Peyer's patch (tissue), 4 donors: ENCODE measurements around the gene DOCK3. TPM values are rescaled to one million over a fixed set of nuclear protein-coding genes. Genes with fewer than 3 reads are reported as not detected.
"Not testable (repeated sequence)": the region's sequence is repeated elsewhere in the genome, so short reads cannot be mapped to it uniquely, and the experiment has no call there.

Experiments
- DNase-seq, 3 donors: peaks; one replicate each; pipeline ENCODE4 v3.0.0-alpha.2; 2017 to 2019
- H3K27ac ChIP-seq, 4 donors: fragments of 200-600 bp; sonication (generic); one replicate each; pipeline ENCODE4 v1.5.1; 2016 to 2019
- H3K27me3 ChIP-seq, 2 donors: fragments of 200-600 bp; sonication (generic); one replicate each; pipeline ENCODE4 v1.5.1; 2019
- H3K36me3 ChIP-seq, 3 donors: fragments of 200-600 bp; sonication (generic); one replicate each; pipeline ENCODE4 v1.5.1; 2016 to 2019
- H3K4me1 ChIP-seq, 4 donors: fragments of 200-600 bp; sonication (generic); one replicate each; pipeline ENCODE4 v1.5.1; 2016 to 2019
- H3K4me3 ChIP-seq, 4 donors: fragments of 200-600 bp; sonication (generic); 1 replicate in 3 of 4; 2 replicates in 1 of 4; pipeline ENCODE4 v1.5.1; 2016 to 2019; ENCODE audit warnings: mild to moderate bottlenecking in 1 of 4
- H3K9me3 ChIP-seq, 4 donors: fragments of 200-600 bp; sonication (generic); one replicate each; pipeline ENCODE4 v1.5.1; 2016 to 2019; ENCODE audit warnings: mild to moderate bottlenecking in 1 of 4
- POLR2A ChIP-seq, 2 donors: fragments of 450-650 bp; IDR thresholded peaks; one replicate each; pipeline ENCODE4 v1.5.1; 2017; ENCODE audit warnings: antibody characterized with exemption in 2 of 2, mild to moderate bottlenecking in 2 of 2, moderate library complexity in 2 of 2
- total RNA-seq, 4 donors: library from RNA; depleted of rRNA; stranded (reverse); fragments of >200 nt; gene quantifications; one replicate each; pipeline ENCODE4 v1.1.0, GENCODE V29; 2016
- TF ChIP-seq, protein P1 (sequence below), 6 experiments: fragments of 450-650 bp in 4 of 6; fragments of 200-600 bp in 2 of 6; sonication (generic) in 1 of 6; IDR thresholded peaks; one replicate each; pipeline ENCODE4 v1.5.1; 2017 to 2019; ENCODE audit warnings: antibody characterized with exemption in 6 of 6, mild to moderate bottlenecking in 3 of 6, moderate library complexity in 1 of 6

DOCK3 gene
- total RNA-seq, 4 donors from 2014 or later = 0.28 to 0.83 (median 0.40) TPM; not detected in 1

DNA sequence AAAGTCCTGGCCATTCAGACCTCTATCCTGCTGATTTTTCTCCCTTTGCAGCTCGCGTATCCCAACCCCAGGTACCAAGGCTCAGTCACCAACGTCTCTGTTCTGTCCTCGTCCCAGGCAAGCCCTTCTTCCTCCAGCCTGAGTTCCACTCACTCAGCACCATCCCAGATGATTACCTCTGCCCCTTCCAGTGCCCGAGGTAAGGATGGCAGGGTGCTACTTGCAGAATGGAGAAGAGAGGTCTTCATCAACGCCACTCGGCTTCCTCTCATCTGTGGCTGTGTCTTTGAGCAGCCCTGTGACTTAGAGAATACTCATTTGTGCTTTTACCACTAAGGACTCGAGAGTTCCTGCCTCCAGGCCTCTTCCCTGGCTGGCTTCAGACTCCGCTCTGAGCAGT lies 687.7 kb downstream of the DOCK3 start:
- H3K36me3 ChIP-seq = no peaks in the 10 kb centered on the region
- no peaks in the 10 kb centered on the region for H3K27me3 ChIP-seq
- peak in 1 of 3 donors; percentile 18 for DNase-seq
- H3K27ac ChIP-seq = no peak overlapping the region
- no peaks in the 10 kb centered on the region for H3K9me3 ChIP-seq
- no peak overlapping the region for H3K4me3 ChIP-seq
- TF ChIP-seq, protein P1, sequence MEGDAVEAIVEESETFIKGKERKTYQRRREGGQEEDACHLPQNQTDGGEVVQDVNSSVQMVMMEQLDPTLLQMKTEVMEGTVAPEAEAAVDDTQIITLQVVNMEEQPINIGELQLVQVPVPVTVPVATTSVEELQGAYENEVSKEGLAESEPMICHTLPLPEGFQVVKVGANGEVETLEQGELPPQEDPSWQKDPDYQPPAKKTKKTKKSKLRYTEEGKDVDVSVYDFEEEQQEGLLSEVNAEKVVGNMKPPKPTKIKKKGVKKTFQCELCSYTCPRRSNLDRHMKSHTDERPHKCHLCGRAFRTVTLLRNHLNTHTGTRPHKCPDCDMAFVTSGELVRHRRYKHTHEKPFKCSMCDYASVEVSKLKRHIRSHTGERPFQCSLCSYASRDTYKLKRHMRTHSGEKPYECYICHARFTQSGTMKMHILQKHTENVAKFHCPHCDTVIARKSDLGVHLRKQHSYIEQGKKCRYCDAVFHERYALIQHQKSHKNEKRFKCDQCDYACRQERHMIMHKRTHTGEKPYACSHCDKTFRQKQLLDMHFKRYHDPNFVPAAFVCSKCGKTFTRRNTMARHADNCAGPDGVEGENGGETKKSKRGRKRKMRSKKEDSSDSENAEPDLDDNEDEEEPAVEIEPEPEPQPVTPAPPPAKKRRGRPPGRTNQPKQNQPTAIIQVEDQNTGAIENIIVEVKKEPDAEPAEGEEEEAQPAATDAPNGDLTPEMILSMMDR (IDR thresholded peaks at IDR 0.05) = no peak
- H3K4me1 ChIP-seq = no peaks in the 10 kb centered on the region

DNA sequence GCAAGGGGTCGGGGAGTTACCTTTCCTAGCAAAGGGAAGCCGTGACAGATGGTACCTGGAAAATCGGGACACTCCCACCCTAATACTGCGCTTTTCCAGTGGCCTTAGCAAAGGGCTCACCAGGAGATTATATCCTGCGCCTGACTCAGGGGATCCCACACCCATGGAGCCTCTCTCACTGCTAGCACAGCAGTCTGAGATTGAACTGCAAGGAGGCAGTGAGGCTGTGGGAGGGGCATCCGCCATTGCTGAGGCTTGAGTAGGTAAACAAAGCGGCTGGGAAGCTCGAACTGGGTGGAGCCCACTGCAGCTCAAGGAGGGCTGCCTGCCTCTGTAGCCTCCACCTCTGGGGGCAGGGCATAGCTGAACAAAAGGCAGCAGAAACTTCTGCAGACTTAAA lies 693.5 kb downstream of the DOCK3 start:
- H3K4me3 ChIP-seq, H3K9me3 ChIP-seq, H3K36me3 ChIP-seq, H3K27ac ChIP-seq, H3K27me3 ChIP-seq, H3K4me1 ChIP-seq: not testable (repeated sequence)
- DNase-seq = peak in 1 of 3 donors; percentile 36

DNA sequence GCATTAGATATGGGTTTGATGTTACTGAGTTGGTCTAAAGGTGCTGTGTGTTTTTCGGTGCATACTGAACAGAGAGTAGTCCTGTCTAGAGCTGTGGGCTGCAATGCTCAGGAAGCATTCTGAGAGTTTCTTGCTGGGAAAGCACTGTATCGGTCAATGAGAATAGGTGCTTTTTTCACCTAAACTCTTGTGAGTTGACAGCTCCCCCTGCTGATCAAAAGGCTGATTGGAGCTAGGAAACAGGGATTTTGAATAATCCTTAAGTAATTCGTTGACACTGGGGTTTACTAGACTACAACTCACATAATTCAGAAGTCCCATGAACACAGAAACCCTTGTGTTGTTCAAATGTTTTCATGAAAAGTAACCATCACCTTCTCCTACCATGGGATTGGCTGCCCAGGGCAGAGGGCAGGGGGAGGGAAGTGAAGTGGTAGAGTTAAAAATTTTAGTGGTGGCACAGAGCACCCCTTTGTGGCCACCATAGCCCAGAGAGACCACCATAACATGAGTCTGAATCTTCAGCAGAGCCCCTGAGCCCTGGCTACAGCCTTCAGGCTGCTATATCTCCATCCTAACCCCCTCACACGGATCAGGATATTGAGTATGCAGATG lies 697.3 kb downstream of the DOCK3 start:
- Histone ChIP-seq H3K27me3 (no peaks in the 10 kb centered on the region), H3K4me1 (no peaks in the 10 kb centered on the region), H3K36me3 (no peaks in the 10 kb centered on the region), H3K9me3 (no peaks in the 10 kb centered on the region), H3K27ac (no peak overlapping the region), H3K4me3 (no peak overlapping the region)
- peak in 2 of 3 donors; percentile 41 to 66 for DNase-seq
- no peak for TF ChIP-seq POLR2A (IDR thresholded peaks at IDR 0.05)
- TF ChIP-seq, protein P1 (IDR thresholded peaks at IDR 0.05) = peak; percentile 15 to 73 (median 56)

DNA sequence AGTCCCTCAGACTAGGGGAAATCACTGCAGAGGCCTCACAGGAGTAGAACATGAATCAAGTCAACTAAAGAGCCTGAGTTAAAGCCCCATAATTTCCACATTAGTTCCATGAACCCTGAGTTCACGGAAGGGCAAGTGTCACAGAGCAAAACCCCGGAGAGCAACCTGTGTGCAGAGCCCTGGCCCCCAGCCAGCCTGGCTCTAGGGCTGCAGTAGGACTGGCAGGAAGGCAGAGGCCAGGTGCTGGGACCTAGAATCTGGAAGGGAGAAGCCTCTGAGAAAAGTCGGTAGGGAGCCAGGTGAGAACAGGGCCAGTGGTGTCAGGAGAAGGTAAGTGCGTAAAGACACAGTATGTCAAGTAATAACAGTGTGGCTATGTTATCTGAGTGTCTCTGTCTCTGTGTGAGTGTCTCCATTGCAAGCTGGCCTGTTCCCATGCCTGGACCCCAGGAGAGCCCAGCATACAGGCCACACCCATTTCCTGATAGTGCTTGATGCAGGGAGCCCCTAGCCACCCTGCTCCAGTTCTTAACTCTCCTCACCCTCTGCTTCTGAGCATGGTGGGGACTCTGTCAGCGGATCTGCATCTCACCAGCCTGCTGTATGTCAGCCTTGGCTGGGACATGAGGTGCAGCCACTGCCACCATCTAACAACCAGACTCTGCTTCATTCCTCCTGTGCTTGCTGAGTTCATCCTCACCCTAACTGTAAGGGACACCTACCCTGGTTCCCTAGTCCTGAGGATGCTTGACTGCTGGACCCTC lies 699.1 kb downstream of the DOCK3 start:
- Histone ChIP-seq H3K27me3 (no peaks in the 10 kb centered on the region), H3K4me1 (no peaks in the 10 kb centered on the region), H3K36me3 (no peaks in the 10 kb centered on the region), H3K4me3 (no peak overlapping the region), H3K27ac (no peak overlapping the region), H3K9me3 (no peaks in the 10 kb centered on the region)
- DNase-seq = peak in 1 of 3 donors; percentile 23
- TF ChIP-seq POLR2A (IDR thresholded peaks at IDR 0.05) = no peak

DNA sequence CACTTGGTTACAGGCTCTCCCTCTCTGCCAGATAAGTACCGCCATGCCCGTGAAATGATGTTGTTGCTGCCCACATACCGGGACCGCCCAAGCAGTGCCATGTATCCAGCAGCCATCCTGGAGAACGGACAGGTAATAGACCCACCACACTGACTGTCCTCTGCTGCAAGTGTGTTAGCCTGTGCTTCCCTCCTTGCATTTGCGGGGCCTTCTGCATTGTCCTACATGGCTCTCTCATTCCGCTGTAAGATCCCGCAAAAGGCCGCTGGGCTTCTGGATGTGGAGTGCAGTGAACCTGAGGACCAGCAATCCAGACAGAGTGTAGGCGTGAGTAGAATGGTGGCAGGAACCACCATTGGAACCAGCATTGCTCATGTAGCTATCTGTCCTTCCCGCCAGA lies 699.7 kb downstream of the DOCK3 start:
- no peak for DNase-seq
- no peaks in the 10 kb centered on the region for H3K9me3 ChIP-seq
- H3K27me3 ChIP-seq = no peaks in the 10 kb centered on the region
- H3K4me3 ChIP-seq = no peak overlapping the region
- H3K27ac ChIP-seq = no peak overlapping the region
- TF ChIP-seq, protein P1 (IDR thresholded peaks at IDR 0.05) = no peak
- TF ChIP-seq POLR2A (IDR thresholded peaks at IDR 0.05) = no peak
- no peaks in the 10 kb centered on the region for H3K4me1 ChIP-seq
- no peaks in the 10 kb centered on the region for H3K36me3 ChIP-seq

DNA sequence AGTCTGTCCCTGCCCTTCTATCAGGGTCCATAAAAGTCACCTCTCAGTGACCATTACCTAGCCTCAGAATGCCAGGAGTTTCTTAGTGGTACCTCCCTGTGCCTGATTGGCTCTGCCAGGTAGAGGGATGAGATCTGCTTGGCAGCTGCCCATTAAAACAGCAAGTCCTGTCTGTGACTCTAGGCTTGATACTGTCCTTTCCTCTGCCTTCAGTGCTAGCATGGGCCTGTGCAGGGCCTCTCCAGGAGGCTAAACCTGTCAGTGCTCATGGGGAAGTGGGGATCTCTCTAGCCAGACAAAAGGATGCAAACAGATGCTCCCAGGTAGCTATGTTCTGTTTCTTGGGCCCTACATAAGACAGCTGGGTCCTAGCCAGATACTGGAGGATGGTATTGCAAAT lies 700.4 kb downstream of the DOCK3 start:
- Histone ChIP-seq H3K4me1 (no peaks in the 10 kb centered on the region), H3K27ac (no peak overlapping the region), H3K27me3 (no peaks in the 10 kb centered on the region), H3K9me3 (no peaks in the 10 kb centered on the region), H3K4me3 (no peak overlapping the region), H3K36me3 (no peaks in the 10 kb centered on the region)
- no peak for DNase-seq
- TF ChIP-seq POLR2A (IDR thresholded peaks at IDR 0.05) = no peak
- TF ChIP-seq, protein P1 (IDR thresholded peaks at IDR 0.05) = no peak
